ENCODE measurements around the gene SORCS3.

The SORCS3 gene

DNA sequence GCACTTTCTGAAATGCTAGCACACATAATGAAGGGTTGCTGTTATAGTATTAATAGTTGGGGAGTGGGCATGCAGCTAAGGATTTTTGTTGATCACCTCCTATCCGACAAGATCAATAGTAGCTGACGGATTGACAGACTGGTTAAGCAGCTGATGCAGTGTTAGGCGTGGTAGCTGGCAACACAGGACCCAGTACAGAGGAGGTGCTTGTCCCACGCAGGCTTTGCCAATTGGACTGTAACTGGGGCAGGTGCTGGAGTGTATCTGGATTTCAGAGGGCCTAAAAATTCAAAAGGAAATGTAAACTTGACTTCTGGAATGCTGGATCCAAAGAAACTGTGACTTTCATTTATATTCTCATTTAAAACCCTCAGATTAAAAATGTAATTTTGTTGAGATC is 340.9 kb downstream of the SORCS3 start:
- TF ChIP-seq CTCF (conservative IDR thresholded peaks at IDR 0.05; ENCODE audit: low read length) (no peak), EZH2phosphoT487 (IDR thresholded peaks at IDR 0.05; ENCODE audit: borderline replicate concordance) (no peak)
- Histone ChIP-seq H3K79me2 (ENCODE audit: insufficient read depth, low read length) (no peaks in the 10 kb centered on the region), H4K20me1 (ENCODE audit: insufficient read depth, low read length, poor library complexity, severe bottlenecking) (no peaks in the 10 kb centered on the region), H3F3A (ENCODE audit: low read depth) (no peaks in the 10 kb centered on the region), H3K27me3 (ENCODE audit: insufficient read depth, low read length, poor library complexity, severe bottlenecking) (no peaks in the 10 kb centered on the region), H3K4me3 (ENCODE audit: low read length, poor library complexity, severe bottlenecking) (no peak overlapping the region), H3K9ac (ENCODE audit: low read depth, low read length, poor library complexity, severe bottlenecking) (no peak overlapping the region), H3K4me1 (ENCODE audit: insufficient read depth, low read length, poor library complexity, severe bottlenecking) (no peaks in the 10 kb centered on the region), H3K36me3 (ENCODE audit: insufficient read depth, low read length) (no peaks in the 10 kb centered on the region), H3K4me2 (ENCODE audit: low read depth, low read length, poor library complexity, severe bottlenecking) (no peak overlapping the region), H3K9me3 (ENCODE audit: insufficient read depth, low read depth, low read length) (no peaks in the 10 kb centered on the region; the same call in 1 of the 2 replicates), H2AFZ (ENCODE audit: low read length) (no peak overlapping the region), H3K9me2 (replicated peaks; ENCODE audit: low read depth, low read length) (no peaks in the 10 kb centered on the region)

DNA sequence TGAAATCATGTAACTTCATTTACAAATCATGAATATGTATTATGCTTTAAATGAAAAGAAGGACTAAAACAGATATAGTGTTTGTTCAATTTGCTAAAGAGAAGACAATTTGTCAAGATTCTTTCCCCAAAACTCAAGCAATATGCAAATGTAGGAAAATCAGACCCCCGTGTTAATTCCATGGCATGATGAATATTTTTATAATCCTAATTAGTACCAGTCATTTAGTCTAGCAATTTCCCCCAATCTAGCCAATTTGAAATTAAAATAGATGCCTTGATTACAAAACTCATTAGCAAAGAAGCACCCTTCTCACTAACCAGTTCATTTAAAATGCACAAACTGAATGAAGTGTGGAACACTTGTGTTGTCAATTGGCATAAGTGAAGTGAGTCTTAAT is 347.6 kb downstream of the SORCS3 start:
- no peaks in the 10 kb centered on the region for H3K27me3 ChIP-seq (ENCODE audit: insufficient read depth, low read length, poor library complexity, severe bottlenecking)
- H3K4me2 ChIP-seq (ENCODE audit: low read depth, low read length, poor library complexity, severe bottlenecking) = no peak overlapping the region
- H3K9me2 ChIP-seq (replicated peaks; ENCODE audit: low read depth, low read length) = no peaks in the 10 kb centered on the region
- H4K20me1 ChIP-seq (ENCODE audit: insufficient read depth, low read length, poor library complexity, severe bottlenecking) = no peaks in the 10 kb centered on the region
- no peaks in the 10 kb centered on the region for H3K79me2 ChIP-seq (ENCODE audit: insufficient read depth, low read length)
- H3K9me3 ChIP-seq (ENCODE audit: insufficient read depth, low read depth, low read length) = no peaks in the 10 kb centered on the region
- no peaks in the 10 kb centered on the region for H3K4me1 ChIP-seq (ENCODE audit: insufficient read depth, low read length, poor library complexity, severe bottlenecking)
- no peak overlapping the region for H3K4me3 ChIP-seq (ENCODE audit: low read length, poor library complexity, severe bottlenecking)
- H3K9ac ChIP-seq (ENCODE audit: low read depth, low read length, poor library complexity, severe bottlenecking) = no peak overlapping the region
- TF ChIP-seq EZH2phosphoT487 (IDR thresholded peaks at IDR 0.05; ENCODE audit: borderline replicate concordance) (no peak), CTCF (conservative IDR thresholded peaks at IDR 0.05; ENCODE audit: low read length) (no peak)
- no peak overlapping the region for H2AFZ ChIP-seq (ENCODE audit: low read length)
- H3F3A ChIP-seq (ENCODE audit: low read depth) = no peaks in the 10 kb centered on the region
- no peaks in the 10 kb centered on the region for H3K36me3 ChIP-seq (ENCODE audit: insufficient read depth, low read length)

DNA sequence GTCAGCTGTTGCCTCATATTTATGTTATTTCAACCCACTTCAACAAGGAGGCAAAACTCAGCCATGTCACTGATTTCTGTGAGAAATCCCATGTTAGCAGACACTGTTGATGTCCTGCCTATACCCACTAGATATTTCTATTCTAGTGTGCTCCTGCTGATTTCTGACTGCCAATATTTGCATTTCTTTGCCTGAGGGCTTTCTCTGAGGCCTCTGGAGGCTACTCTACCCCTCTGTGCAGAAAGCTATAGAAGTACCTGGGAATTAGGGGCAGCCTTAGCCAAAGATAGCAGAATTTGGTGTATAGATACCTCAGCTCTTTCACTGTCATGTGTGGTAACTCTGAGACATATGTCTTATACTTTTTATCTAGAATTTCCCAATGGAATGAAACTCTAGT is 348.8 kb downstream of the SORCS3 start:
- Histone ChIP-seq H3F3A (ENCODE audit: low read depth) (no peaks in the 10 kb centered on the region), H3K27me3 (ENCODE audit: insufficient read depth, low read length, poor library complexity, severe bottlenecking) (no peaks in the 10 kb centered on the region), H3K4me3 (ENCODE audit: low read length, poor library complexity, severe bottlenecking) (no peak overlapping the region), H3K4me2 (ENCODE audit: low read depth, low read length, poor library complexity, severe bottlenecking) (no peak overlapping the region), H3K9ac (ENCODE audit: low read depth, low read length, poor library complexity, severe bottlenecking) (no peak overlapping the region), H3K9me3 (ENCODE audit: insufficient read depth, low read depth, low read length) (no peaks in the 10 kb centered on the region), H4K20me1 (ENCODE audit: insufficient read depth, low read length, poor library complexity, severe bottlenecking) (no peaks in the 10 kb centered on the region), H3K36me3 (ENCODE audit: insufficient read depth, low read length) (no peaks in the 10 kb centered on the region), H3K79me2 (ENCODE audit: insufficient read depth, low read length) (no peaks in the 10 kb centered on the region), H3K9me2 (replicated peaks; ENCODE audit: low read depth, low read length) (no peaks in the 10 kb centered on the region), H2AFZ (ENCODE audit: low read length) (no peak overlapping the region), H3K4me1 (ENCODE audit: insufficient read depth, low read length, poor library complexity, severe bottlenecking) (no peaks in the 10 kb centered on the region)
- TF ChIP-seq CTCF (conservative IDR thresholded peaks at IDR 0.05; ENCODE audit: low read length) (no peak), EZH2phosphoT487 (IDR thresholded peaks at IDR 0.05; ENCODE audit: borderline replicate concordance) (no peak)

All from Loucy (cell line).